Endodermal cell (in vitro differentiated cells): ENCODE results near the gene SH3BP2. TPM values are rescaled to one million over a fixed set of nuclear protein-coding genes. Genes with fewer than 3 reads are reported as not detected.

ENCODE experiments used
- DNase-seq: peaks from one replicate; pipeline ENCODE4 v3.0.0-alpha.2; 2017
- H3K27ac ChIP-seq: 2 replicates; pipeline ENCODE4 v1.5.1; 2013; ENCODE audit warnings: mild to moderate bottlenecking, low read depth, low read length, moderate library complexity
- H3K27me3 ChIP-seq: 2 replicates; pipeline ENCODE4 v1.6.1; 2013; ENCODE audit warnings: mild to moderate bottlenecking, low read length, moderate library complexity; ENCODE audit not compliant: insufficient read depth, control insufficient read depth, poor library complexity, severe bottlenecking
- H3K36me3 ChIP-seq: 2 replicates; pipeline ENCODE4 v1.7.0; 2013; ENCODE audit warnings: mild to moderate bottlenecking, low read length, moderate library complexity; ENCODE audit not compliant: control insufficient read depth, insufficient read depth
- H3K4me1 ChIP-seq: one replicate; pipeline ENCODE4 v1.7.0; 2013; ENCODE audit warnings: low read length; ENCODE audit not compliant: control insufficient read depth, insufficient read depth
- H3K4me3 ChIP-seq: 2 replicates; pipeline ENCODE4 v1.5.1; 2013; ENCODE audit warnings: mild to moderate bottlenecking, low read length, moderate library complexity
- H3K9ac ChIP-seq: 2 replicates; pipeline ENCODE4 v1.6.1; 2013; ENCODE audit warnings: mild to moderate bottlenecking, low read length, moderate library complexity; ENCODE audit not compliant: poor library complexity, severe bottlenecking; ENCODE audit errors: extremely low read depth
- H3K9me3 ChIP-seq: 2 replicates; pipeline ENCODE4 v1.6.1; 2013; ENCODE audit warnings: mild to moderate bottlenecking, low read length, moderate library complexity; ENCODE audit not compliant: control insufficient read depth
- H3K27ac Mint-ChIP-seq: 2 replicates; pipeline ENCODE4 v1.8.0; 2020; ENCODE audit warnings: mixed read lengths
- H3K27me3 Mint-ChIP-seq: 2 replicates; pipeline ENCODE4 v1.8.0; 2021; ENCODE audit warnings: mild to moderate bottlenecking, mixed read lengths; ENCODE audit not compliant: insufficient read depth
- H3K36me3 Mint-ChIP-seq: 2 replicates; pipeline ENCODE4 v1.8.0; 2020; ENCODE audit warnings: low read depth, mixed read lengths
- H3K4me1 Mint-ChIP-seq: 2 replicates; pipeline ENCODE4 v1.8.0; 2020; ENCODE audit warnings: mixed read lengths
- H3K4me3 Mint-ChIP-seq: 2 replicates; pipeline ENCODE4 v1.8.0; 2020; ENCODE audit warnings: mild to moderate bottlenecking, moderate library complexity, mixed read lengths
- H3K9me3 Mint-ChIP-seq: 2 replicates; pipeline ENCODE4 v1.8.0; 2020; ENCODE audit warnings: mild to moderate bottlenecking, mixed read lengths
- CTCF ChIP-seq: fragments of 200-600 bp; sonication (generic); conservative IDR thresholded peaks from 2 replicates; pipeline ENCODE4 v1.5.0; 2021; ENCODE audit warnings: antibody characterized with exemption, mild to moderate bottlenecking
- WGBS, 2 experiments: methylation state at CpG; one replicate each; pipeline versions ENCODE4 v1.1.5 to v1.1.7; 2013; ENCODE audit warnings: missing lambda C conversion rate in 2 of 2, mixed read lengths in 1 of 2; ENCODE audit not compliant: insufficient coverage in 1 of 2, insufficient read length in 1 of 2; 5-methylcytosine and 5-hydroxymethylcytosine counted together
- total RNA-seq, 2 donors: library from RNA; stranded (reverse); fragmentation: NEBNext Ultra II Directional in 1 of 2; extraction: Animal tissue kit (Norgen Biotek cat#: 25700) in 1 of 2; gene quantifications; 2 replicates in 1 of 2; 3 replicates in 1 of 2; pipeline ENCODE4 v1.2.1, GENCODE V29; 2021

Gene SH3BP2
- total RNA-seq, 2 donors from 2014 or later = 40.5 to 43.8 TPM

- H3K9me3 Mint-ChIP-seq = no peaks in the 10 kb centered on the region
- Histone ChIP-seq H3K9me3 (no peaks in the 10 kb centered on the region), H3K27ac (no peak overlapping the region), H3K9ac (no peak overlapping the region), H3K4me1 (no peaks in the 10 kb centered on the region), H3K36me3 (peaks cover 48% of the 10 kb centered on the region), H3K27me3 (no peaks in the 10 kb centered on the region), H3K4me3 (no peak overlapping the region)
- H3K36me3 Mint-ChIP-seq = peaks cover 38% of the 10 kb centered on the region
- H3K27me3 Mint-ChIP-seq = no peaks in the 10 kb centered on the region
- H3K27ac Mint-ChIP-seq = no peak overlapping the region
- no peak overlapping the region for H3K4me3 Mint-ChIP-seq
- DNase-seq = no peak
- 90 to 91% methylated on average over 7 to 16 of the region's 16 CpGs for WGBS, 2 experiments
- no peak for TF ChIP-seq CTCF
- no peaks in the 10 kb centered on the region for H3K4me1 Mint-ChIP-seq
These were observed 45.8 kb upstream of the SH3BP2 start for GRCh38 chr4:2746891-2747695.

GRCh38 chr4:2750719-2751605 lies 41.9 kb upstream of the SH3BP2 start:
- Histone ChIP-seq H3K4me1 (no peaks in the 10 kb centered on the region), H3K27ac (no peak overlapping the region), H3K27me3 (no peaks in the 10 kb centered on the region), H3K4me3 (no peak overlapping the region), H3K36me3 (peaks cover 16% of the 10 kb centered on the region), H3K9ac (no peak overlapping the region), H3K9me3 (no peaks in the 10 kb centered on the region)
- Mint-ChIP-seq H3K4me3 (no peak overlapping the region), H3K36me3 (peaks cover 24% of the 10 kb centered on the region), H3K4me1 (peaks cover 5% of the 10 kb centered on the region), H3K27me3 (no peaks in the 10 kb centered on the region), H3K27ac (peak overlapping the region; percentile 30), H3K9me3 (no peaks in the 10 kb centered on the region)
- TF ChIP-seq CTCF = no peak
- no peak for DNase-seq
- 94% methylated on average over 14 to 19 of the region's 19 CpGs for WGBS, 2 experiments

- H3K27me3 ChIP-seq = no peaks in the 10 kb centered on the region
- 94 to 100% methylated on average over 2 to 4 of the region's 4 CpGs for WGBS, 2 experiments
- no peaks in the 10 kb centered on the region for H3K9me3 ChIP-seq
- H3K4me3 ChIP-seq = no peak overlapping the region
- no peaks in the 10 kb centered on the region for H3K36me3 ChIP-seq
- no peak overlapping the region for H3K9ac ChIP-seq
- TF ChIP-seq CTCF = no peak
- no peaks in the 10 kb centered on the region for H3K4me1 ChIP-seq
- no peak overlapping the region for H3K27ac ChIP-seq
- H3K4me3 Mint-ChIP-seq = no peak overlapping the region
- H3K36me3 Mint-ChIP-seq = peaks cover 7% of the 10 kb centered on the region
- H3K27ac Mint-ChIP-seq = no peak overlapping the region
- H3K9me3 Mint-ChIP-seq = no peaks in the 10 kb centered on the region
- H3K27me3 Mint-ChIP-seq = peaks cover 3% of the 10 kb centered on the region
- H3K4me1 Mint-ChIP-seq = peaks cover 5% of the 10 kb centered on the region
- DNase-seq = no peak
These were observed 39.4 kb upstream of the SH3BP2 start for GRCh38 chr4:2753436-2753835.
